ENCODE measurements around the gene SMARCAD1.
"Not testable (repeated sequence)": the region's sequence is repeated elsewhere in the genome, so short reads cannot be mapped to it uniquely, and the experiment has no call there.

SMARCAD1 gene

GRCh38 chr4:94304365-94304971, 96.8 kb downstream of the SMARCAD1 start:
- DNase-seq, result no peak

GRCh38 chr4:94305466-94306225, 98.0 kb downstream of the SMARCAD1 start:
- DNase-seq, result no peak

GRCh38 chr4:94306713-94307112, 99.0 kb downstream of the SMARCAD1 start:
- DNase-seq, result no peak

GRCh38 chr4:94307231-94307871, 99.7 kb downstream of the SMARCAD1 start:
- DNase-seq, result no peak

- DNase-seq, result not testable (repeated sequence)
Observed at GRCh38 chr4:94319927-94320326, 112.3 kb downstream of the SMARCAD1 start.

- DNase-seq, result no peak
Observed at GRCh38 chr4:94325835-94326234, 118.2 kb downstream of the SMARCAD1 start.

- DNase-seq, result no peak
Observed at GRCh38 chr4:94329933-94330332, 122.3 kb downstream of the SMARCAD1 start.

GRCh38 chr4:94332983-94333590, 125.4 kb downstream of the SMARCAD1 start:
- no peak for DNase-seq

- DNase-seq, result no peak
Observed at GRCh38 chr4:94333866-94334265, 126.2 kb downstream of the SMARCAD1 start.

- no peak for DNase-seq
Observed at GRCh38 chr4:94334476-94334875, 126.8 kb downstream of the SMARCAD1 start.

- DNase-seq, result no peak
Observed at GRCh38 chr4:94334962-94335361, 127.3 kb downstream of the SMARCAD1 start.

GRCh38 chr4:94336303-94336702, 128.6 kb downstream of the SMARCAD1 start:
- DNase-seq, result no peak

- not testable (repeated sequence) for DNase-seq
Observed at GRCh38 chr4:94336791-94337190, 129.1 kb downstream of the SMARCAD1 start.

- DNase-seq, result no peak
Observed at GRCh38 chr4:94338681-94339351, 131.2 kb downstream of the SMARCAD1 start.

- DNase-seq, result peak; percentile 85
Observed at GRCh38 chr4:94339779-94340178, 132.1 kb downstream of the SMARCAD1 start.
